Embryonic facial prominence (tissue), 1 donor: ENCODE measurements around the gene TMEM63A.
"Not testable (repeated sequence)": the region's sequence is repeated elsewhere in the genome, so short reads cannot be mapped to it uniquely, and the experiment has no call there.

Experiments
- DNase-seq: peaks from one replicate; pipeline ENCODE4 v3.0.0-alpha.2; 2016; ENCODE audit errors: extremely low spot score

Gene TMEM63A

DNA sequence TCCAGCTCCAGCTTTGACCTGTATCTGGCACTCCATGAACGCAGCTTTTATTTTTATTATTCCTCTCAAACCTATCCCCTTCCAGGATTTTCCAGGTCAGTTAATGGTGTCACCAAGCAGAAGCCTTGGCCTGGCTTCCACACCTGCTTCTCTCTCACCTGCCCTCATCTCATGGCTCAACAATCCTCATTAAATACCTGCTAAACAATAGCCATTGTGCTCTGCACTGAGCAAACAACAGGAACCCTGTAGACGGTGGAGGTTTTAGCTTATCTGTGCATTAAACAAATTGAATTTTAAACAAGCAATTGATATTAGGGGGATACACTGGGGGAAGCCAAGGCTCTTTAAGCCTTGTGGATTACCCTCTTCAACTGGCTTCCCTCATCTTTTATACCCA is 26.6 kb upstream of the TMEM63A start:
- no peak for DNase-seq

DNA sequence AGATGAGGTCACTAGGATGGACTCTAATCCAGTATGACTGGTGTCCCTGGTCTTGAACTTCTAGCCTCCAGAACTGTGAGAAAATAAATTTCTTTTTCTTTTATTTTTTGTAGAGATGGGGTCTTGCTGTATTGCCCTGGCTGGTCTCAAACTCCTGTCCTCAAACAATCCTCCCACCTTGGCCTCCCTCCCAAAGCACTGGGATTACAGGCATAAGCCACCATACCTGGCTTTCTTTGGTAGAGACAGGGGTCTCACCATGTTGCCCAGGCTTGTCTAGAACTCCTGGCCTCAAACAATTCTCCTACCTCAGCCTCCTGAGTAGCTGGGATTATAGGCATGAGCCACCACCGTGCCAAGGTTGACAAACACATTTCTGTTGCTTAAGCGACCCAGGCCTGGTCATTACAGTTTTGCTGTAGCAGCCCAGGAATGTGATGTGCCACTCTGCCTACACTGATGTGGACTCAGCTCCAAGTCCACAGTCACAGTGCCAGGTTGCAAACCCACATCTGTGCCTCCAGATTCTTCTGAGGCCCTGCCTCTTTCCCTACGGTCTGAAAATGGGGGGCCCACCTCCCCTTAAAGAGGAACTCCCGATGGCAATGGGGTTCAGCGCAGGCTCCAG is 25.9 kb upstream of the TMEM63A start:
- no peak for DNase-seq

DNA sequence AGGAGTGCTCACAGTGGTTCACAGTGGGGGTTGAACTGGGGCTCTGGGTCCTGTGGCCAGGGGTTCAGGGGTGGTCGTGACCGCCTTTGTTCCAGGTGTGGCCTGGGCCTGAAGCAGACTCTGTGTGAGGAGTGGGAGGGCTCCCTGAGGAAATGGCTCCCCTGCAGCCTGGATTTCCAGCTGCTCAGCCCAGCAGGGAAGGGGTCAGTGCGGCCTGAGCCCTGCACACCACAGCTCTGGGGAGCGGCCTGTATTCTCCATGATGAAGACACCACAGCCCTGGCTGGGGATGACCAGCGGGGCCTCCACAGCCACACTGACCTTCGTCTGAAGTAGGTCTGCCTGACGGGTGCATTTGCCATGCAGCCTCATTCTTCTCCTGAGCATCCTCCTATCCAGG is 25.2 kb upstream of the TMEM63A start:
- no peak for DNase-seq

DNA sequence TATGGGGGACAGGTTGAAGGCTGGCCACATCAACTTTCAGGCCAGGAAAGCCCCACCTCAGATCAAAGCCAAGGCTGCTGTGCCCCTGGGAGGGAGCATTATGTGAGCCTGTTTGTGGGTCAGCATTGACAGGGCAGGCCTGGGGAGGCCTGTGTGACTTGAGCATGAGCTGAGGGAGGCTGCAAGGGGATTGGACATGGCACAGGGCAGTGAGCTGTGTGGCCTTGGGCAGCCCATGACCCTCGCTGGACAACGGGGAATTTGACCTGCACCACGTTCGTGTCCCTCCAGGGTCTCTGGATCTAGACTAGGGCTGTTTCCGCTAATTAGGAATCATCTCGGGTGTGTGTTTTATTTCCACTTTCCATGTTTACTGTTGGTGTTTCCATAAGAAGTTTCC is 24.3 kb upstream of the TMEM63A start:
- no peak for DNase-seq

DNA sequence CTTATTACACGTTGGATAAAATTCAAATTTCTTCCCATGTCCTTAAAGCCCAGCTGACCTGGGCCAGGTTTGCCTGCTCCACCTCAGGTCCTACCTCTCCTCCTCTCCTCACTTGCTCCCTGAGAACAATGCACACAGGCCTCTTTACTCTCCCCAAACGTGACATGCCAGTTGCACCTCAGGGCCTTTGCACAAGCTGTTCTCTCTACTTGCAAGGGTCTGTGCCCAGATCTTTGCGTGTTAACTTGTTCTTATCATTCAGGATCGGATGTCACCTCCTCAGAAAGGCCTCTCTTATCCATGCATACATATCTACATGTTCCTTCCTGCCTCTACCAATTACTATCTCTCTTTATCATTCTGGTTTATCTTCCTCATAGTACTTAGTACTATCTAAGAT is 21.4 kb upstream of the TMEM63A start:
- no peak for DNase-seq

DNA sequence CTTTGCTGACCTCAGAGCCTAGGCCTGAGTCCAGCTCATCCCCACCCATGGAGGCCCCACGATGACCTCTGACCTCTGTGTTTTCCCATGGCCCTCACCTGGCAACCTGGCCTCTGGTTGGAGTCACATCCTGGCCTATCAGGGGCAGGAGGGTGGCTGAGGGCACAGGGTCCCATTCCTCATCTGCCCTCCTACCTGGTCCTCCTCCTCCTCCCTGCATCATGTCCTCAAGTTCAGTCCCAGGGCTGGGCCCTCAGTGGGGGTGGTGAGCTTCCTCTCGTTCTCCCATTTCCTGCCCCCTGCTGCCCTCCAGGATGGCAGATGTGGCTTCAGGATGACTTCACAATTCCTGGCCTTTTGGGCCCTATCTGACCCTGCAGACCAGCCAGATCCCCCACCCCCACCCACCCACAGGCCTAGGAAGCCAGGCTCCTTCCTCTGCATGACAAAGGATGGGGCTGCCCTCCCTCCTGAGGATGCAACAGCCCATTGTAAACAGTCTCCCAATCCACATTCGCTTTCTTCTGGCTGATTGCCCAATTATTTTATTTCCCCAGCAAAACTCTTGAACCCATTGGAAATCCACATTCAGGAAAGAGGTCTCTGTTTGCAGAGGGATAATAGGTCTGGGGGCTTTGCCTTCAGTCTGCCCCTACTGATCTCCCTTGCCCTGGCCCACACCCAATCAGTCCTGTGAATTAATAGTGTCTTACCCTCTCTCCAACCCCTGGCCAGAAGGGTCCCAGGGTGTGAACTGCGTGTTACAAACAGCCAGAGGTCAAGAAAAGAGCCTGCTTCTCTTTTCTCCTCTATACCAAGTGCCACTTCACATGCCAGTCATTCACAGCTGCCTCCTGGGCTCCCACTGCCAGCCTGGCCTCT is 17.1 kb upstream of the TMEM63A start:
- DNase-seq, result no peak

DNA sequence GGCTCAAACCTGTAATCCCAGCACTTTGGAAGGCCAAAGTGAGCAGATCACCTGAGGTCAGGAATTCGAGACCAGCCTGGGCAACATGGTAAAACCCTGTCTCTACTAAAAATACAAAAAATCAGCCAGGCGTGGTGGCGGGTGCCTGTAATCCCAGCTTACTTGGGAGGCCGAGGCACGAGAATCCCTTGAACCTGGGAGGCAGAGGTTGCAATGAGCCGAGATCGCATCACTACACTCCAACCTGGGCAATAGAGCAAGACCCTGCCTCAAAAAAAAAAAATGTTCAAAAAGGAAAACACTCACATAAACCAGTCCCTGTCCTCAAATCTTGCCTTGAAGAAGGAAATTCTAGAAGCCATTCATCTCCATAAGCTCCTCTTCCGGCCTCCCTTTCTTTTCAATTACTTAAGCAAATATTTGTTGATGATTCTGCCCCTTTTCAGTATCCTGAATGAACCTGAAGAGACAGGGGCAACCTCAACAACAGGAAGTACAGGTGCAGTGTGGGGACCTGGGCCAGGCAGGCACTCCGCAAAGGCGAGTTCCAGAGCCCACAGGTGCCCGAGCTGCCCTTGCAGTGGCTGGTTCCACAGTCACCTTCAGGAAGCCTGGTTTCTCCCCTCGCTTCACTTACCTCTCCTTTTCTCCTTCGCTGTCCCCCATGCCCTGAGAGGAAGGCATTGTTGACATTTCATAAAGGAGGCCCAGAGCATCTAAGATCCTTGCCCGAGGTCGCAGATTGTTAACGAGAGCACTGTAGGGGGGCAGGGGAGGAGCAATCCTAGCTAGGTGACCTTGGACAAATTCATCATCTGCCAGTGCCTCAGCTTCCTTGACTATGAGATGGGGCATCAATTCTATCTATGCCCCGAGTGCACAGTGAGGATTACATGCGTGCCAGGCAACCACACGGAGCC is 15.7 kb upstream of the TMEM63A start:
- no peak for DNase-seq

DNA sequence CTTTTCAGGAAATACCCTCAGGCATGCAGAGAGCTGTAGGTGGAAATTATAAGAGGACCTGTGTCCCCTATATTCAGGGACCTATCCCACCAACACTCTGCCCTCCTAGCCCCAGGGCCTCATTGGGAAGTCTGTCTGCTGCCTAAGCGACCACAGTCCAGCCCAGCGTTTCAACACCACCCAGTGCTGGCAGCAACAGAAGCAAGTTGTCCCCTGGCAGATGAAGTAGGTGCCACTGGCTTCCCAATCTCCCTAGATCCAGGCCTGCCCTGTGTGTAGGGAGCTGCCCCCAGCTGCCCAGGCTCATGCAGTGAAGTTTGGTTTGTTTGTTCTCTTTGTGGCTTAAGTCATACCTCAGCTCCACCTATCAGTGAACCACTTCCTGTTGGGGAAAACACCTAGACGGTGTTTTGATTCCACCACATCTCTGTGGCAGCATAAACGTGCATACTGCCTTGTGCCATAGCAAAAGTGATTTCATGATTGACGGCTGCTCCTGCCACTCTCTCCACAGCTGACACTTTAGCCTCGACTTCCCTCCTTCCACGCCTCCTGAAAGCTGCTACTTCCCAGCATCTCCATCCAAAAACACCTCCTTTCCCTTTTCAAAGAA is 14.9 kb upstream of the TMEM63A start:
- DNase-seq, result no peak

DNA sequence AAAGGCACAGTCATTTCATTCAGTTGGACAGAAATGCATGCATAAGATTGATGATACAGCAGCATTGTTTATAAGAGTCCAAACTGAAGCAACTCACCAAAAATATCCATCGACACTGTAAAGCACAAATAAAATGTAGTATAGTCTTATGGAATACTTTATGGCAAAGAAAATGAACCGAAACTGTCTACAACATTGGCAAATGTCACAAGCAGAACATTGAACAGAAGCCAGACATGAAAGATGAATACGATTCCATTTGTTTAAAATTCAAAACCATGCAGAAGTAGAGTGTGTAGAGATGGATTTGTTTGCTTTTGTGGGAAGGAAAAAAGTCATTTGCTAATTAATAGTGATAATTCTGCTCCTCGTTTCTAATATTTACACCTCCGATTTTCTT is 14.3 kb upstream of the TMEM63A start:
- DNase-seq, result no peak

DNA sequence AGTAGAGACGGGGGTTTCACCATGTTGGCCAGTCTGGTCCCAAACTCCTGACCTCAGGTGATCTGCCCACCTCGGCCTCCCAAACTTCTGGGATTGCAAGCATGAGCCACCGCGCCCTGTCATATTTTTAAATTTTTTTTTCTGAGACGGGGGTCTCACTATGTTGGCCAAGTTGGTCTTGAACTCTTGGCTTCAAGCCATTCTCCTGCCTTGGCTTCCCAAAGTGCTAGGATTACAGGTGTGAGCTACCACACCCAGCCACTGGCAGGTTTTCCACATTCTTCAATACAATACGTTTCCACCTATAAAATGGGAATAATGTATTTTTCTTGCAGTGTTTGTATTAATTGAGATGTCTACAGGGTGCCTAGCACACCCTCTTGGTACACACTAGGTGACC is 10.1 kb upstream of the TMEM63A start:
- no peak for DNase-seq

DNA sequence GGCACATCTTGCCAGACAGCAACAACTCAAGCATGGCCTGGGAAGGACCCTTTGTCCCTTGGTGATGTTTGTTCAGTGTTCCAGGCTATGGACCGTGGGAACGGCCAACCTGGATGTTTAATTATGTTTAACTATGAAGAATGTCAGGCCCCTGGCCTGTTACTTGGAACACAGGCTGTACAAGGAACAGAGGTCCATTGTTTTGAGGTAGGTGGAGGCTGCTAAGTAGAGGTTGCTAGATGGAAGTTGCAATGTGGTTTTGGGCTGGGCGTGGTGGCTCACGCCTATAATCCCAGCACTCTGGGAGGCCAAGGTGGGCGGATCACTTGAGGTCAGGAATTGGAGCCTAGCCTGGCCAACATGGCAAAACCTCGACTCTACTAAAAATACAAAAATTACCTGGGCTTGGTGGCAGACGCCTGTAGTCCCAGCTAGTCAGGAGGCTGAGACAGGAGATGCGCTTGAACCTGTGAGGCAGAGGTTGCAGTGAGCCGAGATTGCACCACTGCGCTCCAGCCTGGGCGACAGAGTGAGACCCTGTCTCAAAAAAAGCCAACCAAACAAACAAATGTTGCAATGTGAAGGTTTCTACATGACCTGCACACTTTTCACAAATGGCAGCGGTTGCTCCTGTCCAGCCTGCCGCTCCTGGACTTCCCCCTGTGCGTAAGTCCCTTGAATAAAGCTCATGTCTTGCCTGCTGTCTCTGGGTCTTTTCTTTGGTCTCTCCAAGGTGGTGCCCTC is 9.2 kb upstream of the TMEM63A start:
- DNase-seq, result no peak

DNA sequence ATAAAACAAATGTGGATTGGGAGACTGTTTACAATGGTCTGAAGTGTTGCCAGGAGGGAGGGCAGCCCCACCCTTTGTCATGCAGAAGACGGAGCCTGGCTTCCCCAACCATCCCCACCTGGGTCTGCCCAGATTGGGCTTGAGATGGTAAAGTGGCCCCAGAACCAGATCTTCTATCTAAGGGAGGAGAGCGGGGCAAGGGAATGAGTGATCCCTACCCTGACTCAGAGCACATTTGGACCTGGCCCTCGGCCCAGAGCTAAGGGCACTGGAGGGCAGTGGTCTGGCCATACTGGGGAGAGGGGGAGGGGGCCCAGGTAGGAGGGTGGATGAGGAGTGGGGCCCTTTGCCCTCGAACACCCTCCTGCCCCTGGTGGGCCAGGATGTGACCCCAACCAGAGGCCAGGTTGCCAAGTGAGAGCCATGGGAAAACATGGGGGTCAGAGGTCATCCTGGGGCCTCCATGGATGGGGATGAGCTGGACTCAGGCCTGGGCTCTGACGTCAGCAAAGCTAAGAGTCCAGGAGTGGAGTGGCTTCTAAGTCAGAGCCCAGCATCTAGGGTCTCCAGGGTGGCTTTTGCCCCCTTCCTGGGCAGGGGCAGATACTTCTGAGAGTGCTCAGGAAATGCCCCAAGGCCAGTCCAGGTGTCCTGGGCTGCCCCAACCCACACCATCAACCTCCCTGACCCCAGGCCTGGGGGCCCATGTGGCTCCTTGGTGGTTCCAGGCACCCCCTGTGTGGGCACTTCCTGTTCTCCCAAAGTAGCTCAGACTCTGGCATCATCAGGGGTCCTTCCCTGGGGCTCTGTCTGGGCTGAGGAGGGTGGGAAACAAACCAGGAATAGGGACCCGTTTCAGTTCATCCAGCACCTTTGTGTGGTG is 8.4 kb upstream of the TMEM63A start:
- DNase-seq, result no peak

DNA sequence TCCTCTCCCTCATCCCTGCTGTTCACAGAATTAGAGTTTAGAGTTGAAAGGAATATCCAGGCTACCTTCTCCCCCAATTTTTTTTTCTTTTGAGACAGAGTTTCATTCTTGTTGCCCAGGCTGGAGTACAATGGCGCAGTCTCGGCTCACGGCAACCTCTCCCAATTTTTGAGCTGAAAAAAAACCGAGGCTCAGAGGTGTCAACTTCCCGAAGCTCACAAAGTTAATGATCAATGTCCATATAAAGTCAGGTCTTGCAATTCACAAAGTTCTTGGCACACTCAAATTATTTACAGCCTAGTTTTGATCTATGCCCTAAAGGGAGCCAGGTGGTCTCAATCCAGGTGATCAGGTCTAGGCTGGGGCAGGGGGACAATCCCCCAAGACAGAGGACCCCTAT is 7.6 kb upstream of the TMEM63A start:
- DNase-seq, result no peak

DNA sequence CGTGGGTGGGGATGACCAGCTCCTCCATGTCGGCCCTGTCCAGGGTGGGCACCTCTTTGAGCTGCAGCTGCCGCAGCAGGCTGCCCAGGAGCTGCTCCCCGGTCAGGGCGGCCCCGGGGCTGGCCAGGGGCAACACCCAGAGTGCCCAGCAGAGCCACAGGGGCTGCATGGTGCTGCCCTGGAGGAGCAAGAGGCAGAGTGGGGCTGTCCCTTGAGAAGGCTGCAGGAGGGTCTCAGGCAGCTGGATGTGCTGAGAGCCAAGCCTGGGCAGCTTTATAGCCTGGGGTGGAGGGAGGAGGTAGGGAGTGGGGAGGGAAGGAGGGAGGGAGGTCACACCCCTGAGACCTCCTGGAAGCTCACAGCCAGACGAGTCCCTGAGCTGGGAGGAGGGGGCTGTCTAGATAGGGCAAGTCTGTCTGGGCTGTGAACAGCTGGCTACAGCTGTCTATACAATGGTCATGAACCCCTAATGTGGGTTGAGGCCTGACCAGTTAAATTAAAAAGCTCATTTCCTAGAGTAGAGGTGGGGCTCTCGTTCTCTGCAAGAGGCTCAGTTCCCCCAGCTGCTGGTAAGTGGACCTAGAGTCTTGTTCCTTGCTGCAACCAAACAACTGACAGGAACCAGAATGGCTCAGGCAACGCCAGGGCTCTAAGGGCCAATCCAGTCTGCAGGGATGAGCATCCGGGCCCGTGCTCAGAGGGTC is 6.9 kb upstream of the TMEM63A start, which contains the start of gene LEFTY1:
LEFTY1 (minus strand) TSS at position 249 of the 704 bp plus-strand sequence; CDS start at position 169, 80 bp downstream.
- DNase-seq, result no peak

DNA sequence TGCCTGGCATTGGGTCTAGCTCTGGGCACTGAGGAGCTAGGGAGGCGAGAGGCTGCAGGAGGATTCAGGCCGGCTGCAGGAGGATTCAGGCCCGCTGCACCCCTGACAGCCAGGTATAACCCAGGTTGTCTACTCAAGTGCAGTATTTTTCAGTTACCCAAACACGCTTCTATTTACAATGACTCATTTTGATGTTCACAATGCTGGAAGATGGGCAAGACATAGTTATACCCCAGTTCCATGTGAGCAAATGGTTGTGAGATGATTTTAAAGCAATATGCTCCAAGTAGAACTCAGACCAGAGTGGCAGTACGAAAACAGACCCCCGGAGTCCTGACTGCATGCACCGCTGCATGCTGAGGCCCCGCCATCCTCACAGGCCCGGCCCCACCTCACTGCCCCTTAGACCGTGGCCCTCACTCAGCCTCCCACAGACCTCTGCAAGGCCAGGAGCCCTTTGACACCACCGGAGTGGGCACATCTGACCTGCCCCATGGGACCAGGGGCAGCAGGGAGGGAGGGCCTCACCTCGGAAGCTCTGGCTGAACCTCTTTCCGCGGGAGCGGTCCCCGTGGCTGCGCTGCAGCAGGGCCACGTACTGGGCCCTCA is 6.2 kb upstream of the TMEM63A start:
- no peak for DNase-seq

DNA sequence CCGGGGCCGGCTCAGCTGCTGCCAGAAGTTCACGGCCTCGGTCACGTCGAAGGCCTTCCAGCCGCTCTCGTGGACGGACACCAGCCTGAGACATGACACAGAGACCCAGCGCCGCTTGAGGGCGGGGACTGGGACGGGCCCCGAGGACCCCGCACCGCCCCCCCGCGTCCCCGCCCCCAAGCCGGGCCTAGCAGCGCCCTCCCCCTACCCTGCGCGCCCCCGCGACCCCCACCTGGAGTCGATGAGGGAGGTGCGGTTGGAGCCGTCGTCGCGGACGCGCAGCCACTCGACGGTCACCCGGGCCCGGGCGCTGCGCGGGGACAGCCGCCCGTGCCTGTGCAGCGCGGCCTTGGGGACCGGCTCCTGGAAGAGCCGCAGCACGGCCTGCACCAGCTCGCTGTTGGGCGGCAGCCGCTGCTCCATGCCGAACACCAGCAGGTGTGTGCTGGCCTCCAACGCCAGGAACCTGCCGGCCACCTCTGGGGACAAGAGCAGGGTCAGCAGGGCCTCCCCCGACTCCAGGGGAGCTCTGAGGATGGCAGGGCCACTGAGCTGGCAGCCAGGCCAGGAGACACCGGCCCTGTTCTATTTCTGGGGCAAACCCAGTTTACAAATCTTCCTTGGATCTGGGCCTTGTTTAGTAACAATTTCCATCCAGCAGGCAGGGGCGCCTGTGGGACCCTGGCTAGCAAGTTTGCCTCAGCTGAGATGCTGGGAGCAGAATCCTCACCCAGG is 5.5 kb upstream of the TMEM63A start:
- not testable (repeated sequence) for DNase-seq

DNA sequence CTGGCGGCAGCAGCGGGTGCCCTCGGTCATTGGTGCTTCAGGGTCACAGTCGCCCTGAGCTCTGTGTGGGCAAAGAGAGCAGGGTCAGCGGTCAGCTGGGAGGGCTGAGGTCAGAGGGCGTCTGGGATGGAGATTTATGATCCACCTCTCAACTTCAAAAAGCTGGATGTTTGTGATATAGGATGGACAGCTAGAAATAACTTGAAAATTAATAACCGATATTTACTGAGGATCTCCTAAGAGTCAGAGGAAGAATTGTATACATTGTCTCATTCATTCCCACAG is 4.8 kb upstream of the TMEM63A start:
- DNase-seq, result no peak
